Adrenal gland (tissue), 12 donors: ENCODE data around the gene PLA2G2E. TPM values are rescaled to one million over a fixed set of nuclear protein-coding genes. Genes with fewer than 3 reads are reported as not detected.
"Not testable (repeated sequence)": the region's sequence is repeated elsewhere in the genome, so short reads cannot be mapped to it uniquely, and the experiment has no call there.

Source experiments
- DNase-seq, 7 donors: peaks; one replicate each; pipeline ENCODE4 v3.0.0-alpha.2; 2019 to 2020
- H3K27ac ChIP-seq, 5 donors: fragments of 200-600 bp; sonication (generic) in 4 of 5; 1 replicate in 3 of 5; 2 replicates in 2 of 5; pipeline versions ENCODE4 v1.5.1 to v1.8.0; 2016 to 2020; ENCODE audit warnings: mild to moderate bottlenecking in 1 of 5
- H3K27me3 ChIP-seq: fragments of 200-600 bp; 2 replicates; pipeline ENCODE4 v1.8.0; 2021
- H3K36me3 ChIP-seq, 2 donors: fragments of 200-600 bp; replicated peaks in 1 of 2; 1 replicate in 1 of 2; 2 replicates in 1 of 2; pipeline versions ENCODE4 v1.5.1 to v1.8.0; 2018 to 2022
- H3K4me1 ChIP-seq, 2 donors: fragments of 200-600 bp; replicated peaks in 1 of 2; 1 replicate in 1 of 2; 2 replicates in 1 of 2; pipeline versions ENCODE4 v1.5.1 to v1.8.0; 2018 to 2021
- H3K4me3 ChIP-seq, 4 donors: fragments of 200-600 bp; sonication (generic) in 3 of 4; one replicate each; pipeline ENCODE4 v1.5.1; 2016 to 2018
- H3K9me3 ChIP-seq, 3 donors: fragments of 200-600 bp; sonication (generic) in 1 of 3; replicated peaks in 1 of 3; 1 replicate in 2 of 3; 2 replicates in 1 of 3; pipeline versions ENCODE4 v1.5.1 to v1.8.0; 2016 to 2021
- CTCF ChIP-seq, 6 experiments: fragments of 450-650 bp in 4 of 6; fragments of 200-600 bp in 2 of 6; sonication (generic) in 1 of 6; IDR thresholded peaks; 1 replicate in 5 of 6; 2 replicates in 1 of 6; pipeline versions ENCODE4 v1.5.1 to v1.8.0; 2016 to 2021; ENCODE audit warnings: antibody characterized with exemption in 6 of 6, mild to moderate bottlenecking in 2 of 6, moderate library complexity in 1 of 6
- POLR2A ChIP-seq, 2 donors: fragments of 450-650 bp; IDR thresholded peaks; one replicate each; pipeline ENCODE4 v1.6.1; 2017; ENCODE audit warnings: antibody characterized with exemption in 2 of 2, mild to moderate bottlenecking in 2 of 2, moderate library complexity in 1 of 2
- WGBS, 4 donors: extraction: QIAGEN DNeasy Blood & Tissue Kit in 2 of 4; methylation state at CpG; one replicate each; pipeline versions ENCODE4 v1.1.5 to v1.1.7; 2013 to 2017; 5-methylcytosine and 5-hydroxymethylcytosine counted together
- intact Hi-C, 2 donors: fragments of 100-400 bp; cut with DNase I; formaldehyde crosslinking; loops; one replicate each; pipeline versions ENCODE4 v1.14.1 to v1.15.0; 2022 to 2023
- polyA plus RNA-seq, 3 donors: library from polyadenylated mRNA; stranded (reverse); fragments of 200-250 nt in 2 of 3; fragments of 350-450 nt in 1 of 3; fragmentation: Illumina TruSeq in 1 of 3; extraction: RNeasy Lipid Tissue Mini Kit (QIAGEN cat#74804) in 1 of 3; gene quantifications; one replicate each; pipeline ENCODE4 v1.2.3, GENCODE V29; 2013 to 2014
- total RNA-seq, 9 donors: library from RNA; depleted of rRNA in 4 of 9; stranded (reverse); fragments of >200 nt in 4 of 9; fragments of 120-200 nt in 1 of 9; fragmentation: NEBNext Ultra II Directional in 1 of 9; extraction: Animal tissue kit (Norgen Biotek cat#: 25700) in 1 of 9; gene quantifications; one replicate each; pipeline versions ENCODE4 v1.1.0 to v1.2.4, GENCODE V29; 2013 to 2023
- donor health status: healthy with polysubstance abuse.
- donor health status: Bipolar disorder and iron deficiency.
- donor health status: DM: yes; HTN: yes; CAD: no.
- donor health status: DM: no; HTN: no; CAD: no.
- donor health status: DM: no; HTN: no; CAD: no.
- donor health status: DM: yes; HTN: yes; CAD: no.

The PLA2G2E gene
- total and polyA plus RNA-seq, 12 donors, result not detected

DNA sequence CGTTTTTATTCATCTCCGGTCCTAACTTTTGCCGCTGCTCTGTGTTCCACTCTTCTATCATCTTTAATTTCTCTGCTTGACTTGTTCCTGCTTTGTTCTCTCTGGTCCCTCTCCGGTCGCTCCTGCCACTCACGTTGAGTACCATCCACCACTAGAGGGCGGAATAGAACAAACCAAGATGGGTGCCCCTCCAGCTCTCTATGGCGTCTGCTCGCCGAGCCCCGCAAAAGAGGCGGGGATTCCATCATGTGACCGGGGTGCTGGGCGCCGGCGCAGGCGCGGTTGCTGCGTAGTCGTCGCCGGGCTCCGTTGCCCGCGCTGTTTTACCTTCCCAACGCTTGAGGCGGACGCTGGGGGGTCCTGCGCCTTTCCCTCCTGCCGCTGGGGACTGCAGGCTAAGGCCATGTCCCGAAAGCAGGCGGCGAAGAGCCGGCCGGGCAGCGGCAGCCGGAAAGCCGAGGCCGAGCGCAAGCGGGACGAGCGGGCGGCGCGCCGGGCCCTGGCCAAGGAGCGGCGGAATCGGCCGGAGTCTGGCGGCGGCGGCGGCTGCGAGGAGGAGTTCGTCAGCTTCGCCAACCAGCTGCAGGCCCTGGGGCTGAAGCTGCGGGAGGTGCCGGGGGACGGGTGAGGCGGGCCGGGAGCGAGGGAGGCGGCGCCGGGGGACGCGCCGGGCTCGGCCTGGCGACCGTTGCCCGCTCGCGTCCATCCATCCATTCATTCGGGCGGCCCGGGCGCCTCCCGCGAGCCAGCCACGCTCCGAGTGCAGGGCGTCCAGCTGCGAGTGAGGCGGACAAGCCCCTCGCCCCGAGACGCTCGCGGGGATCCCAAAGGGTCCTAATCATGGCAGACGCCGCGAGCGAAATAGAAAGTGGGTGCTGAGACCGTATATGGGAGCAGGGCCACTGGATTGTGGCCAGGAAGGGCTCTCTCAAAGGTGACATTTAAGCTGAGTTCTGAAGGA lies 41.0 kb downstream of the PLA2G2E start, which contains the start of gene OTUD3:
OTUD3 (plus strand) TSS at position 285 of the 961 bp plus-strand sequence; CDS start at position 404, 119 bp downstream.
- Histone ChIP-seq H3K36me3 (no peaks in the 10 kb centered on the region), H3K4me3 (peak within 1 kb of the TSS; percentile 3 to 77 (median 66)), H3K9me3 (no peaks in the 10 kb centered on the region), H3K27me3 (no peaks in the 10 kb centered on the region), H3K4me1 (peaks cover 6 to 22% of the 10 kb centered on the region in 2 donors), H3K27ac (peak within 1 kb of the TSS; percentile 67 to 96 (median 94))
- intact Hi-C loops, result no loop called here
- 0% methylated on average over 17 to 97 of the region's 97 CpGs for WGBS, 4 donors
- peak; percentile 86 to 93 (median 90) for TF ChIP-seq CTCF (IDR thresholded peaks at IDR 0.05)
- TF ChIP-seq POLR2A (IDR thresholded peaks at IDR 0.05), result peak; percentile 87 to 91
- peak; percentile 96 to 98 (median 97) for DNase-seq

GRCh38 chr1:19880841-19881240 lies 42.6 kb downstream of the PLA2G2E start:
- 71 to 82% (median 76%) methylated on average over 5 of the region's 5 CpGs for WGBS, 4 donors
- H3K27me3 ChIP-seq, intact Hi-C loops, H3K36me3 ChIP-seq, DNase-seq, H3K27ac ChIP-seq, H3K9me3 ChIP-seq, H3K4me3 ChIP-seq: not testable (repeated sequence)
- peaks cover 6 to 22% of the 10 kb centered on the region in 2 donors for H3K4me1 ChIP-seq

GRCh38 chr1:19879661-19880060 lies 43.8 kb downstream of the PLA2G2E start:
- no peaks in the 10 kb centered on the region for H3K36me3 ChIP-seq
- no peak for DNase-seq
- TF ChIP-seq POLR2A (IDR thresholded peaks at IDR 0.05) (no peak), CTCF (IDR thresholded peaks at IDR 0.05) (no peak)
- H3K4me3 ChIP-seq, result no peak overlapping the region
- H3K27me3 ChIP-seq, result peaks cover 5% of the 10 kb centered on the region
- peaks cover 6 to 20% of the 10 kb centered on the region in 2 donors for H3K4me1 ChIP-seq
- no peaks in the 10 kb centered on the region for H3K9me3 ChIP-seq
- H3K27ac ChIP-seq, result no peak overlapping the region
- 78 to 92% (median 83%) methylated on average over 4 of the region's 4 CpGs for WGBS, 4 donors
- intact Hi-C loops, result no loop called here

GRCh38 chr1:19879227-19879626 lies 44.2 kb downstream of the PLA2G2E start:
- intact Hi-C loops, result no loop called here
- H3K36me3 ChIP-seq, result no peaks in the 10 kb centered on the region
- H3K27me3 ChIP-seq, result peaks cover 5% of the 10 kb centered on the region
- H3K4me3 ChIP-seq, result no peak overlapping the region
- H3K27ac ChIP-seq, result no peak overlapping the region
- H3K4me1 ChIP-seq, result peaks cover 6 to 15% of the 10 kb centered on the region in 2 donors
- no peak for TF ChIP-seq POLR2A (IDR thresholded peaks at IDR 0.05)
- TF ChIP-seq CTCF (IDR thresholded peaks at IDR 0.05), result no peak
- WGBS, 4 donors, result 81 to 88% (median 86%) methylated on average over 4 of the region's 4 CpGs
- H3K9me3 ChIP-seq, result no peaks in the 10 kb centered on the region
- DNase-seq, result no peak
